ENCODE data around the gene HAUS5.

- TF ChIP-seq CTCF (IDR thresholded peaks at IDR 0.05; ENCODE audit: control extremely low read depth in 1 of 3, insufficient read depth in 1 of 3, low read depth in 1 of 3, low read length in 3 of 3) = no peak
- TF ChIP-seq RFX5 (IDR thresholded peaks at IDR 0.05; ENCODE audit: borderline replicate concordance, low read depth, low read length) = no peak
- no peak for TF ChIP-seq CBX8 (IDR thresholded peaks at IDR 0.05; ENCODE audit: borderline replicate concordance, low read depth, low read length)
- no peak for TF ChIP-seq POLR2A (IDR thresholded peaks at IDR 0.05; ENCODE audit: control extremely low read depth in 1 of 2, low read depth in 2 of 2, low read length in 2 of 2)
- no peak for TF ChIP-seq EZH2 (IDR thresholded peaks at IDR 0.05; ENCODE audit: low read depth, low read length, severe bottlenecking)
- no peak for TF ChIP-seq GTF2F1 (IDR thresholded peaks at IDR 0.05; ENCODE audit: borderline replicate concordance, low read depth, low read length)
- TF ChIP-seq RAD21 (IDR thresholded peaks at IDR 0.05 in 1 of 2, conservative IDR thresholded peaks at IDR 0.05 in 1 of 2; ENCODE audit: low read depth in 2 of 2, low read length in 2 of 2) = no peak
- TF ChIP-seq JUN (IDR thresholded peaks at IDR 0.05; ENCODE audit: low read depth, low read length) = no peak
- no peak for TF ChIP-seq EGR1 (IDR thresholded peaks at IDR 0.05; ENCODE audit: borderline replicate concordance, low read depth, low read length)
- no peak for TF ChIP-seq CHD2 (IDR thresholded peaks at IDR 0.05; ENCODE audit: low read length)
- TF ChIP-seq GABPA (IDR thresholded peaks at IDR 0.05; ENCODE audit: borderline replicate concordance, insufficient read depth, low read length) = no peak
- no peak for TF ChIP-seq EP300 (IDR thresholded peaks at IDR 0.05; ENCODE audit: borderline replicate concordance in 1 of 2, low read depth in 2 of 2, low read length in 2 of 2)
- no peak for TF ChIP-seq ZNF274 (IDR thresholded peaks at IDR 0.05; ENCODE audit: borderline replicate concordance, extremely low read depth, low read length)
- TF ChIP-seq FOSL1 (IDR thresholded peaks at IDR 0.05; ENCODE audit: insufficient read depth, low read depth, low read length) = no peak
These were observed 9.2 kb downstream of the HAUS5 start for GRCh38 chr19:35621708-35622107.
